Neural progenitor cell (in vitro differentiated cells): Measurements from ENCODE around the gene OPHN1. TPM values are rescaled to one million over a fixed set of nuclear protein-coding genes. Genes with fewer than 3 reads are reported as not detected.

Source experiments
- DNase-seq: peaks from one replicate; pipeline ENCODE4 v3.0.0-alpha.2; 2016; ENCODE audit warnings: low spot score
- H2AFZ ChIP-seq: fragments of 200-600 bp; sonication (generic); replicated peaks from 2 replicates; pipeline ENCODE4 v1.6.1; 2016; ENCODE audit warnings: antibody characterized with exemption
- H3F3A ChIP-seq: fragments of 200-600 bp; sonication (generic); 2 replicates; pipeline ENCODE4 v1.6.1; 2016; ENCODE audit warnings: antibody characterized with exemption, low read depth
- H3K27ac ChIP-seq: fragments of 200-600 bp; sonication (generic); 2 replicates; pipeline ENCODE4 v1.5.1; 2016; ENCODE audit warnings: mild to moderate bottlenecking
- H3K27me3 ChIP-seq: fragments of 200-600 bp; sonication (generic); 2 replicates; pipeline ENCODE4 v1.6.1; 2016; ENCODE audit warnings: mild to moderate bottlenecking, moderate library complexity
- H3K36me3 ChIP-seq: fragments of 200-600 bp; sonication (generic); 2 replicates; pipeline ENCODE4 v1.5.1; 2016
- H3K4me1 ChIP-seq: fragments of 200-600 bp; sonication (generic); 2 replicates; pipeline ENCODE4 v1.6.1; 2016; ENCODE audit warnings: mixed run types
- H3K4me2 ChIP-seq: fragments of 200-600 bp; sonication (generic); 2 replicates; pipeline ENCODE4 v1.6.1; 2016
- H3K4me3 ChIP-seq: fragments of 200-600 bp; sonication (generic); 2 replicates; pipeline ENCODE4 v1.5.1; 2016
- H3K79me2 ChIP-seq: fragments of 200-600 bp; sonication (generic); 2 replicates; pipeline ENCODE4 v1.6.1; 2016; ENCODE audit warnings: low read depth
- H3K9ac ChIP-seq: fragments of 200-600 bp; sonication (generic); 2 replicates; pipeline ENCODE4 v1.6.1; 2016
- H3K9me3 ChIP-seq: fragments of 200-600 bp; sonication (generic); 2 replicates; pipeline ENCODE4 v1.5.1; 2016; ENCODE audit warnings: low read depth
- H4K20me1 ChIP-seq: fragments of 200-600 bp; sonication (generic); 2 replicates; pipeline ENCODE4 v1.6.1; 2016; ENCODE audit warnings: low read depth
- H3K27ac Mint-ChIP-seq: 3 replicates; pipeline ENCODE4 v1.8.0; 2021; ENCODE audit warnings: mixed read lengths
- H3K27me3 Mint-ChIP-seq: 2 replicates; pipeline ENCODE4 v1.8.0; 2022; ENCODE audit warnings: low read depth, mild to moderate bottlenecking, inconsistent platforms, moderate library complexity, mixed read lengths; ENCODE audit not compliant: insufficient read depth
- H3K36me3 Mint-ChIP-seq: 3 replicates; pipeline ENCODE4 v1.8.0; 2021; ENCODE audit warnings: mixed read lengths
- H3K4me1 Mint-ChIP-seq: 3 replicates; pipeline ENCODE4 v1.8.0; 2021; ENCODE audit warnings: mixed read lengths
- H3K4me3 Mint-ChIP-seq: 3 replicates; pipeline ENCODE4 v1.8.0; 2021; ENCODE audit warnings: mild to moderate bottlenecking, moderate library complexity, mixed read lengths
- H3K9me3 Mint-ChIP-seq: 3 replicates; pipeline ENCODE4 v1.8.0; 2020; ENCODE audit warnings: mixed read lengths
- EZH2 ChIP-seq: fragments of 200-600 bp; sonication (generic); IDR thresholded peaks from 2 replicates; pipeline ENCODE4 v1.6.1; 2017; ENCODE audit warnings: antibody characterized with exemption, mild to moderate bottlenecking, moderate library complexity
- EZH2phosphoT487 ChIP-seq: fragments of 200-600 bp; sonication (generic); IDR thresholded peaks from 2 replicates; pipeline ENCODE4 v1.6.1; 2017; ENCODE audit warnings: antibody characterized with exemption
- total RNA-seq: library from RNA; depleted of rRNA; stranded (reverse); fragments of >200 nt; gene quantifications from 2 replicates; pipeline ENCODE4 v1.2.3, GENCODE V29; 2015; ENCODE audit warnings: low replicate concordance
- TF ChIP-seq, protein P1 (sequence below): fragments of 200-600 bp; sonication (generic); IDR thresholded peaks from 2 replicates; pipeline ENCODE4 v1.5.1; 2017; ENCODE audit warnings: antibody characterized with exemption, mild to moderate bottlenecking

Gene OPHN1
- total RNA-seq, 1 donor from 2014 or later, result 4.5 TPM

DNA sequence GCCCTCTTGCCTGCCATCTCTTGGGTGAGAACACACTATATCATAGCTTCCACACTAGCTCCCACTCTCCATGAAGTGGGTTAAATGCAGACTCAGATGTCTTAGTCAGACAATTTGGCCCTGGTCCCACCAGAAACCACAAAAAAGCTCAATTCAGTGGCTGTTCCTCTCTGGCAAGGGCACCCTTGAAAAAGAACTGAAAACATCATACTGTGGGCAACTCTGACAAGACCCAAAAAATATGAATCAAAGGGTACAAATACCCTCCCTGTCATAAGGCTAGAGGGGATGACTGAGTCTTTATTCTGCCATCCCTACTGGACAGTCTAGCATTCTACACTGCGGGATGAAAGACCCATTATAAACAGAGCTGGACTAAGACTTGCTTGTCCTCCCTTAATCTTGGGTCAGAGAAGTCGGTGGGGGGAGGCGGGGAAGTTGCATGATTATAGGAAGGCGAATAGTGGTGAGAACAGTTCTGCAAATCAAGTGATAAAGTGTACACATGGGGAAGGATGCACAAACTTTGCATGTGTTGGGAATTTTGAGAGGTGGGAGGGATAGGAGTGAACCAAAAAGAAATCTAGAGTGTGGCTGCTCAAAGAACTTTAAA is 172.1 kb downstream of the OPHN1 start:
- Histone ChIP-seq H3K4me3 (no peak overlapping the region), H3F3A (no peaks in the 10 kb centered on the region), H3K9me3 (no peaks in the 10 kb centered on the region), H3K9ac (no peak overlapping the region), H3K4me1 (no peaks in the 10 kb centered on the region), H3K27ac (no peak overlapping the region), H3K27me3 (no peaks in the 10 kb centered on the region), H3K4me2 (no peak overlapping the region), H2AFZ (no peak overlapping the region), H3K36me3 (no peaks in the 10 kb centered on the region), H3K79me2 (no peaks in the 10 kb centered on the region), H4K20me1 (no peaks in the 10 kb centered on the region)
- no peaks in the 10 kb centered on the region for H3K4me1 Mint-ChIP-seq
- no peaks in the 10 kb centered on the region for H3K36me3 Mint-ChIP-seq
- peaks cover 2% of the 10 kb centered on the region for H3K27me3 Mint-ChIP-seq
- H3K9me3 Mint-ChIP-seq, result peaks cover 6% of the 10 kb centered on the region
- DNase-seq, result no peak
- TF ChIP-seq EZH2 (no peak), EZH2phosphoT487 (no peak)
- TF ChIP-seq, protein P1, sequence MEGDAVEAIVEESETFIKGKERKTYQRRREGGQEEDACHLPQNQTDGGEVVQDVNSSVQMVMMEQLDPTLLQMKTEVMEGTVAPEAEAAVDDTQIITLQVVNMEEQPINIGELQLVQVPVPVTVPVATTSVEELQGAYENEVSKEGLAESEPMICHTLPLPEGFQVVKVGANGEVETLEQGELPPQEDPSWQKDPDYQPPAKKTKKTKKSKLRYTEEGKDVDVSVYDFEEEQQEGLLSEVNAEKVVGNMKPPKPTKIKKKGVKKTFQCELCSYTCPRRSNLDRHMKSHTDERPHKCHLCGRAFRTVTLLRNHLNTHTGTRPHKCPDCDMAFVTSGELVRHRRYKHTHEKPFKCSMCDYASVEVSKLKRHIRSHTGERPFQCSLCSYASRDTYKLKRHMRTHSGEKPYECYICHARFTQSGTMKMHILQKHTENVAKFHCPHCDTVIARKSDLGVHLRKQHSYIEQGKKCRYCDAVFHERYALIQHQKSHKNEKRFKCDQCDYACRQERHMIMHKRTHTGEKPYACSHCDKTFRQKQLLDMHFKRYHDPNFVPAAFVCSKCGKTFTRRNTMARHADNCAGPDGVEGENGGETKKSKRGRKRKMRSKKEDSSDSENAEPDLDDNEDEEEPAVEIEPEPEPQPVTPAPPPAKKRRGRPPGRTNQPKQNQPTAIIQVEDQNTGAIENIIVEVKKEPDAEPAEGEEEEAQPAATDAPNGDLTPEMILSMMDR, result no peak
- H3K4me3 Mint-ChIP-seq, result no peak overlapping the region
- H3K27ac Mint-ChIP-seq, result no peak overlapping the region

DNA sequence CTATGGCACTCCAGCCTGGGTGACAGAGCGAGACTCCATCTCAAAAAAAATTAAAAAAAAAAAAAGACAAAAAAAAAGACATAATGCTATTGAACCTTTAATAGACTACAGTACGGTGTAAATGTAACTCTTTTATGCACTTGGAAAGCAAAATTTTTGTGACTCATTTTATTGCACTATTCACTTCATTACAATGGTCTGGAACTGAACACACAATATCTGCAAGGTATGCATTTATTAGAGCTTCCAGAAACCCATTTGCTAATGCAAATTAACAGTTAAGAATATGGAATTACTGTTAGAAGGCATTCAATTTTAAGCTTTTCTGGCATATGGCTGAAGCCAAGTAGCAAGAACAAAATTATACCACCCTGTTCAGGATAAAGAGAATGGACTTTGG is 176.3 kb downstream of the OPHN1 start:
- Mint-ChIP-seq H3K9me3 (no peaks in the 10 kb centered on the region), H3K4me1 (no peaks in the 10 kb centered on the region), H3K4me3 (no peak overlapping the region), H3K27me3 (peaks cover 2% of the 10 kb centered on the region), H3K27ac (no peak overlapping the region), H3K36me3 (no peaks in the 10 kb centered on the region)
- no peaks in the 10 kb centered on the region for H3K36me3 ChIP-seq
- no peak overlapping the region for H3K4me3 ChIP-seq
- H2AFZ ChIP-seq, result no peak overlapping the region
- no peak overlapping the region for H3K9ac ChIP-seq
- no peak overlapping the region for H3K4me2 ChIP-seq
- TF ChIP-seq, protein P1, result no peak
- no peak for TF ChIP-seq EZH2
- no peak for TF ChIP-seq EZH2phosphoT487
- H3K27me3 ChIP-seq, result no peaks in the 10 kb centered on the region
- DNase-seq, result no peak
- no peaks in the 10 kb centered on the region for H4K20me1 ChIP-seq
- no peaks in the 10 kb centered on the region for H3K9me3 ChIP-seq
- H3K4me1 ChIP-seq, result no peaks in the 10 kb centered on the region
- H3K79me2 ChIP-seq, result no peaks in the 10 kb centered on the region
- no peaks in the 10 kb centered on the region for H3F3A ChIP-seq
- H3K27ac ChIP-seq, result no peak overlapping the region

DNA sequence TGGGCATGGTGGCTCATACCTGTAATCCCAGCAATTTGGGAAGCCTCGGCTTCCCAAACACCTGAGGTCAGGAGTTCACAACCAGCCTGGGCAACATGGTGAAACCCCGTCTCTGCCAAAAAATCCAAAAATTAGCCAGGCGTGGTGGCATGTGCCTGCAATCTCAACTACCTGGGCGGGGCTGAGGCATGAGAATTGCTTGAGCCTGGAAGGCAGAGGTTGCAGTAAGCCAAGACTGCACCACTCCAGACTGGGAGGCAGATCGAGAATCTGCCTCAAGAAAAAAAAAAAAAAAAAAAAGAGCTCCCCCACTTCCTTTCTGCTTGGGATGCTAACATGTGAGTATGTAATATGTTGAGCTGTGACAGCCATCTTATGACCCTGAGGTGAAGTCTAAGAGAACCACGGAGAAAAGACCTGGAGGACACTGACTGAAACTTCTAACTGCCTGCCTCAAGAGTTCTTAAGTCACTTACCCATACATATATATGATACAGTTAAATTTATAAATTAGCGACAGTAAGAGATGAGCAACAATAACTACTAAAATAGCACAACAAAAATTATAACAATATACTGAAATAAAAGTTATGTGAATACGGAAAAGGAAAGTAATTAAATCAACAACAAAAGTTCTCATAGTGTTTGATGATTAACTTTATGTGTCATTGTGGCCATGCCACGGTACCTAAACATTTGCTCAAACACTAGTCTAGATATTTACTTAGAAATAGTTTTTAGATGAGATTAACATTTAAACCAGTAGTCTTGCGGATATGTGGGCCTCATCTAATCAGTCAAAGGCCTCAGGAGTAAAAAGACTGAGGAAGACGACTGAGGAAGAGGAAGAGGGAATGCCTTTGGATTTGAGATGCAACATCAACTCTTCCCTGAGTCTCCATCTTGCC is 178.3 kb downstream of the OPHN1 start:
- Histone ChIP-seq H2AFZ (no peak overlapping the region), H3F3A (no peaks in the 10 kb centered on the region), H3K4me3 (no peak overlapping the region), H3K9me3 (no peaks in the 10 kb centered on the region), H3K9ac (no peak overlapping the region), H3K79me2 (no peaks in the 10 kb centered on the region), H3K4me2 (no peak overlapping the region), H4K20me1 (no peaks in the 10 kb centered on the region), H3K27ac (no peak overlapping the region), H3K27me3 (no peaks in the 10 kb centered on the region), H3K36me3 (no peaks in the 10 kb centered on the region), H3K4me1 (no peaks in the 10 kb centered on the region)
- Mint-ChIP-seq H3K4me3 (no peak overlapping the region), H3K27ac (no peak overlapping the region), H3K9me3 (no peaks in the 10 kb centered on the region), H3K4me1 (no peaks in the 10 kb centered on the region), H3K27me3 (no peaks in the 10 kb centered on the region), H3K36me3 (no peaks in the 10 kb centered on the region)
- TF ChIP-seq EZH2, result no peak
- TF ChIP-seq, protein P1, result no peak
- TF ChIP-seq EZH2phosphoT487, result no peak
- DNase-seq, result no peak
